WTC11 (cell line): ENCODE measurements around the gene ABHD16A. TPM values are rescaled to one million over a fixed set of nuclear protein-coding genes. Genes with fewer than 3 reads are reported as not detected.

Experiments
- ATAC-seq: fragments of 200-7000 bp; cut with Tn5 transposase; 2 replicates; pipeline ENCODE4 v1.10.0; 2021; ENCODE audit warnings: mild to moderate bottlenecking, moderate library complexity
- CTCF ChIA-PET: fragments of 300-600 bp; sonication (Branson Sonifier 250); formaldehyde crosslinking; loops from one replicate; lab custom pipeline; 2021; ENCODE audit warnings: antibody characterized with exemption; lab: Charles Lee
- POLR2A ChIA-PET: fragments of 350-600 bp; sonication (Branson Sonifier 250); formaldehyde crosslinking; loops from one replicate; lab custom pipeline; 2021; ENCODE audit warnings: antibody characterized with exemption; lab: Charles Lee
- DNase-seq: peaks from one replicate; pipeline ENCODE4 v3.0.0; 2021; ENCODE audit warnings: low spot score
- H3K27ac Mint-ChIP-seq: 2 replicates; pipeline ENCODE4 v1.8.0; 2021; ENCODE audit warnings: mixed read lengths
- H3K27me3 Mint-ChIP-seq: 2 replicates; pipeline ENCODE4 v1.8.0; 2021; ENCODE audit warnings: low read depth, mild to moderate bottlenecking, moderate library complexity, mixed read lengths
- H3K36me3 Mint-ChIP-seq: 2 replicates; pipeline ENCODE4 v1.8.0; 2021; ENCODE audit warnings: mixed read lengths
- H3K4me1 Mint-ChIP-seq: 2 replicates; pipeline ENCODE4 v1.8.0; 2022; ENCODE audit warnings: mixed read lengths
- H3K4me3 Mint-ChIP-seq: 2 replicates; pipeline ENCODE4 v1.8.0; 2021; ENCODE audit warnings: mild to moderate bottlenecking, moderate library complexity, mixed read lengths
- H3K9me3 Mint-ChIP-seq: 2 replicates; pipeline ENCODE4 v1.8.0; 2021; ENCODE audit warnings: mixed read lengths
- ETV6 ChIP-seq: sonication (generic); formaldehyde crosslinking; IDR thresholded peaks from 2 replicates; pipeline ENCODE4 v1.8.1; 2022; ENCODE audit warnings: mild to moderate bottlenecking, missing genetic modification reagents
- GABPB1 ChIP-seq: sonication (generic); formaldehyde crosslinking; IDR thresholded peaks from 2 replicates; pipeline ENCODE4 v1.8.1; 2023; ENCODE audit warnings: mild to moderate bottlenecking, missing genetic modification reagents
- IRF2 ChIP-seq: sonication (generic); formaldehyde crosslinking; IDR thresholded peaks from 2 replicates; pipeline ENCODE4 v1.8.0; 2022; ENCODE audit warnings: low read depth, missing genetic modification reagents, borderline replicate concordance
- MLX ChIP-seq: sonication (generic); formaldehyde crosslinking; IDR thresholded peaks from 2 replicates; pipeline ENCODE4 v1.8.1; 2023; ENCODE audit warnings: mild to moderate bottlenecking, missing genetic modification reagents, moderate library complexity
- MYBL2 ChIP-seq: sonication (generic); formaldehyde crosslinking; IDR thresholded peaks from 2 replicates; pipeline ENCODE4 v1.8.1; 2023; ENCODE audit warnings: mild to moderate bottlenecking, moderate library complexity, missing genetic modification reagents
- NFE2L1 ChIP-seq: sonication (generic); formaldehyde crosslinking; IDR thresholded peaks from 2 replicates; pipeline ENCODE4 v1.8.1; 2023; ENCODE audit warnings: missing genetic modification reagents
- NFYB ChIP-seq: sonication (generic); formaldehyde crosslinking; conservative IDR thresholded peaks from 2 replicates; pipeline ENCODE4 v1.8.0; 2022; ENCODE audit warnings: low read depth, missing genetic modification reagents
- SP1 ChIP-seq: sonication (generic); formaldehyde crosslinking; conservative IDR thresholded peaks from 2 replicates; pipeline ENCODE4 v1.8.1; 2022; ENCODE audit warnings: missing genetic modification reagents
- TEAD4 ChIP-seq: sonication (generic); formaldehyde crosslinking; IDR thresholded peaks from 2 replicates; pipeline ENCODE4 v1.8.0; 2022; ENCODE audit warnings: mild to moderate bottlenecking, missing genetic modification reagents
- ZMAT4 ChIP-seq: fragments of 250-450 bp; sonication (Bioruptor Pico); IDR thresholded peaks from 2 replicates; pipeline ENCODE4 v1.9.0; 2021; ENCODE audit warnings: mild to moderate bottlenecking
- ZNF121 ChIP-seq: sonication (generic); formaldehyde crosslinking; IDR thresholded peaks from 2 replicates; pipeline ENCODE4 v1.8.0; 2023; ENCODE audit warnings: missing genetic modification reagents
- ZSCAN18 ChIP-seq: fragments of 250-450 bp; sonication (Bioruptor Pico); IDR thresholded peaks from 2 replicates; pipeline ENCODE4 v2.1.2; 2022; ENCODE audit warnings: mild to moderate bottlenecking, moderate library complexity
- total RNA-seq: library from RNA; stranded (reverse); gene quantifications from 3 replicates; pipeline ENCODE4 v1.2.3, GENCODE V29; 2021
- TF ChIP-seq, protein P1 (sequence below): sonication (generic); formaldehyde crosslinking; IDR thresholded peaks from 2 replicates; pipeline ENCODE4 v1.8.1; 2023; ENCODE audit warnings: mild to moderate bottlenecking, moderate library complexity, missing genetic modification reagents
- TF ChIP-seq, protein P2 (sequence below): fragments of 250-450 bp; sonication (Bioruptor Pico); IDR thresholded peaks from 2 replicates; pipeline ENCODE4 v1.9.0; 2021; ENCODE audit warnings: moderate library complexity, mild to moderate bottlenecking, inconsistent platforms, borderline replicate concordance
- TF ChIP-seq, protein P3 (sequence below): sonication (generic); formaldehyde crosslinking; IDR thresholded peaks from 2 replicates; pipeline ENCODE4 v1.8.1; 2023; ENCODE audit warnings: mild to moderate bottlenecking, missing genetic modification reagents
- TF ChIP-seq, protein P4 (sequence below): sonication (generic); formaldehyde crosslinking; IDR thresholded peaks from 2 replicates; pipeline ENCODE4 v1.8.0; 2023; ENCODE audit warnings: mild to moderate bottlenecking, missing genetic modification reagents

The ABHD16A gene
- total RNA-seq, 1 experiment from 2014 or later = 28.6 TPM

DNA sequence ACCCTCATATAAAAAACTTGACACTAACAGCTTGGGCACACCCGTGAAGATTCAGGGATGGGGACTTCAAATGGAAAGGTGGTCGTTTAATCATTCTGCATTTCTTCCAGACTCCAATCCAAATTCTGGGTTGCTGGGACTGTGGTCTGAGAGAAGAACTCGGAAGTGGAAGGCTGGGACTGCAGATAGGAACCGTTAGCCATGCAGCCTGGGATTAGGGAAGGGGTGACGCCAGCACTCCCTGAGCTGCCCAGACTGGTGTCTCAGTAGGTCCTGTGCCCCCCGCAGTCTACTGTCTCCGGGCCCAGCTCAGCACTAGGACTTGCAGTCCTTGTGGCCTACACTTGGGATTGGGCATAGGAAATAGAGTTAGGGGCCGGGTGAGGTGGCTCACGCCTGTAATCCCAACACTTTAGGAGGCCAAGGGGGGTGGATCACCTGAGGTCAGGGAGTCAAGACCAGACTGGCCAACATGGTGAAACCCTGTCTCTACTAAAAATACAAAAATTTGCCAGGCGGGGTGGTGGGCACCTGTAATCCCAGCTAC is 33.7 kb upstream of the ABHD16A start (continued):
- TF ChIP-seq ZSCAN18 (CRISPR knock-in tag) = no peak
- TF ChIP-seq TEAD4 (CRISPR knock-in tag) = no peak
- TF ChIP-seq IRF2 = no peak
- TF ChIP-seq, protein P1, sequence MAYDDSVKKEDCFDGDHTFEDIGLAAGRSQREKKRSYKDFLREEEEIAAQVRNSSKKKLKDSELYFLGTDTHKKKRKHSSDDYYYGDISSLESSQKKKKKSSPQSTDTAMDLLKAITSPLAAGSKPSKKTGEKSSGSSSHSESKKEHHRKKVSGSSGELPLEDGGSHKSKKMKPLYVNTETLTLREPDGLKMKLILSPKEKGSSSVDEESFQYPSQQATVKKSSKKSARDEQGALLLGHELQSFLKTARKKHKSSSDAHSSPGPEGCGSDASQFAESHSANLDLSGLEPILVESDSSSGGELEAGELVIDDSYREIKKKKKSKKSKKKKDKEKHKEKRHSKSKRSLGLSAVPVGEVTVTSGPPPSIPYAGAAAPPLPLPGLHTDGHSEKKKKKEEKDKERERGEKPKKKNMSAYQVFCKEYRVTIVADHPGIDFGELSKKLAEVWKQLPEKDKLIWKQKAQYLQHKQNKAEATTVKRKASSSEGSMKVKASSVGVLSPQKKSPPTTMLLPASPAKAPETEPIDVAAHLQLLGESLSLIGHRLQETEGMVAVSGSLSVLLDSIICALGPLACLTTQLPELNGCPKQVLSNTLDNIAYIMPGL (CRISPR knock-in tag) = no peak
- TF ChIP-seq, protein P2, sequence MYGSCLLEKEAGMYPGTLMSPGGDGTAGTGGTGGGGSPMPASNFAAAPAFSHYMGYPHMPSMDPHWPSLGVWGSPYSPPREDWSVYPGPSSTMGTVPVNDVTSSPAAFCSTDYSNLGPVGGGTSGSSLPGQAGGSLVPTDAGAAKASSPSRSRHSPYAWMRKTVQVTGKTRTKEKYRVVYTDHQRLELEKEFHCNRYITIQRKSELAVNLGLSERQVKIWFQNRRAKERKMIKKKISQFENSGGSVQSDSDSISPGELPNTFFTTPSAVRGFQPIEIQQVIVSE (CRISPR knock-in tag) = no peak
- no peak for TF ChIP-seq MLX (CRISPR knock-in tag)
- no peak for TF ChIP-seq GABPB1 (CRISPR knock-in tag)

GRCh38 chr6:31736021-31736767 is 33.1 kb upstream of the ABHD16A start, which contains the start of gene CLIC1:
Gene CLIC1, minus strand, starts transcription at chr6:31736530. Its CDS starts 230 bp downstream, at chr6:31736300.
- no peaks in the 10 kb centered on the region for H3K9me3 Mint-ChIP-seq
- ChIA-PET POLR2A (interaction anchor here (1.0 to 2.5 kb wide), 5 partner anchors 17 to 91 kb away, joined by 3 to 7 read pairs (median 4); partner anchors contain the start of genes BAG6 and HSPA1B), CTCF (interaction anchor here (0.6 to 7.1 kb wide), 13 partner anchors 12 to 216 kb away, joined by 3 to 62 read pairs (median 4); partner anchors contain the start of genes C6orf47, LSM2 and LY6G5C)
- H3K27ac Mint-ChIP-seq = peak within 1 kb of the TSS; percentile 90
- H3K4me1 Mint-ChIP-seq = peaks cover 41% of the 10 kb centered on the region
- H3K36me3 Mint-ChIP-seq = peaks cover 25% of the 10 kb centered on the region
- TF ChIP-seq SP1 (peak; percentile 69), MYBL2 (CRISPR knock-in tag) (0 out of 2 replicates have a peak, but pooled peaks have one; percentile 33), GABPB1 (CRISPR knock-in tag) (peak; percentile 71), NFE2L1 (CRISPR knock-in tag) (peak; percentile 94), ETV6 (CRISPR knock-in tag) (0 out of 2 replicates have a peak, but pooled peaks have one; percentile 1)
- TF ChIP-seq, protein P3, sequence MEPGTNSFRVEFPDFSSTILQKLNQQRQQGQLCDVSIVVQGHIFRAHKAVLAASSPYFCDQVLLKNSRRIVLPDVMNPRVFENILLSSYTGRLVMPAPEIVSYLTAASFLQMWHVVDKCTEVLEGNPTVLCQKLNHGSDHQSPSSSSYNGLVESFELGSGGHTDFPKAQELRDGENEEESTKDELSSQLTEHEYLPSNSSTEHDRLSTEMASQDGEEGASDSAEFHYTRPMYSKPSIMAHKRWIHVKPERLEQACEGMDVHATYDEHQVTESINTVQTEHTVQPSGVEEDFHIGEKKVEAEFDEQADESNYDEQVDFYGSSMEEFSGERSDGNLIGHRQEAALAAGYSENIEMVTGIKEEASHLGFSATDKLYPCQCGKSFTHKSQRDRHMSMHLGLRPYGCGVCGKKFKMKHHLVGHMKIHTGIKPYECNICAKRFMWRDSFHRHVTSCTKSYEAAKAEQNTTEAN (CRISPR knock-in tag) = no peak
- DNase-seq (peak; percentile 81), ATAC-seq (peak; percentile 26)
- peak within 1 kb of the TSS; percentile 93 for H3K4me3 Mint-ChIP-seq
- H3K27me3 Mint-ChIP-seq = no peaks in the 10 kb centered on the region; the same call in 1 of the 2 replicates

DNA sequence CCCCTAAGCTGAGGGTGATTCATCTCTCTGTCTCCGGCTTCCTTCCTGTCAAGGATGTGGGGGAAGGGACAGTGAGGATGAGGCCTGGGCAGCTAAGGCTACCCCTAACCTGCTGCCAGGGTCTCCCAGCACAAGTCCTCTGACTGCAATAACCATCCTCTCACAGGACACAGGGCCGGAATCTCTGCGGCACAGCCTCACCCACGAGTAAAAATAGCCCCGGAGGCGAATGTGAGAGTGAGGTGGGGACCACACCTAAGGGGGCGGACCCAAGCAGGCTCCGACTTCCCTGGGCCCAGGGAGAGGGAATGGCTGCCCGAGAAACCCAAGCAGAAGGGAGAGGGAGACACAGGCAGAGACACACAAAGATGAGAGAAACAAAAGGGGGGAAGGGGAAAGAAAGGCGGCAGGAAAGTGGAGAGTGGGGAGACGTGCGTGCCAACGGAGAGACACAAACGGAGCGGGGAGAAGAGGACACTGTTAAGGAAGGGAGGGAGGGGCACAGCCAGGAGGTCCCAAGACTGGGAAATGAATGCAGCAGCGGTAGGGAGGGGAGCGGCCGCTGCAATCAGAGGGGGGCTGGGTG is 31.8 kb upstream of the ABHD16A start:
- Mint-ChIP-seq H3K9me3 (no peaks in the 10 kb centered on the region), H3K27ac (peak overlapping the region; percentile 32)
- 0 out of 2 replicates have a peak, but pooled peaks have one; percentile 9 for TF ChIP-seq GABPB1 (CRISPR knock-in tag)
- no peak for TF ChIP-seq ZMAT4
- TF ChIP-seq, protein P4, sequence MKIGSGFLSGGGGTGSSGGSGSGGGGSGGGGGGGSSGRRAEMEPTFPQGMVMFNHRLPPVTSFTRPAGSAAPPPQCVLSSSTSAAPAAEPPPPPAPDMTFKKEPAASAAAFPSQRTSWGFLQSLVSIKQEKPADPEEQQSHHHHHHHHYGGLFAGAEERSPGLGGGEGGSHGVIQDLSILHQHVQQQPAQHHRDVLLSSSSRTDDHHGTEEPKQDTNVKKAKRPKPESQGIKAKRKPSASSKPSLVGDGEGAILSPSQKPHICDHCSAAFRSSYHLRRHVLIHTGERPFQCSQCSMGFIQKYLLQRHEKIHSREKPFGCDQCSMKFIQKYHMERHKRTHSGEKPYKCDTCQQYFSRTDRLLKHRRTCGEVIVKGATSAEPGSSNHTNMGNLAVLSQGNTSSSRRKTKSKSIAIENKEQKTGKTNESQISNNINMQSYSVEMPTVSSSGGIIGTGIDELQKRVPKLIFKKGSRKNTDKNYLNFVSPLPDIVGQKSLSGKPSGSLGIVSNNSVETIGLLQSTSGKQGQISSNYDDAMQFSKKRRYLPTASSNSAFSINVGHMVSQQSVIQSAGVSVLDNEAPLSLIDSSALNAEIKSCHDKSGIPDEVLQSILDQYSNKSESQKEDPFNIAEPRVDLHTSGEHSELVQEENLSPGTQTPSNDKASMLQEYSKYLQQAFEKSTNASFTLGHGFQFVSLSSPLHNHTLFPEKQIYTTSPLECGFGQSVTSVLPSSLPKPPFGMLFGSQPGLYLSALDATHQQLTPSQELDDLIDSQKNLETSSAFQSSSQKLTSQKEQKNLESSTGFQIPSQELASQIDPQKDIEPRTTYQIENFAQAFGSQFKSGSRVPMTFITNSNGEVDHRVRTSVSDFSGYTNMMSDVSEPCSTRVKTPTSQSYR (CRISPR knock-in tag) = peak; percentile 94; the same call in 1 of the 2 replicates
- 0 out of 2 replicates have a peak, but pooled peaks have one; percentile 5 for TF ChIP-seq ZNF121 (CRISPR knock-in tag)
- no peak for TF ChIP-seq NFYB (CRISPR knock-in tag)

More for the DNA sequence above, 31.8 kb upstream of the ABHD16A start:
- Mint-ChIP-seq H3K4me1 (peaks cover 43% of the 10 kb centered on the region), H3K27me3 (no peaks in the 10 kb centered on the region; the same call in 1 of the 2 replicates), H3K4me3 (peak overlapping the region; percentile 93), H3K36me3 (peaks cover 27% of the 10 kb centered on the region)
- DNase-seq (no peak), ATAC-seq (peak; percentile 31)
- ChIA-PET CTCF (interaction anchor here (0.6 to 7.1 kb wide), 11 partner anchors 32 to 1315 kb away, joined by 3 to 62 read pairs (median 4); partner anchors contain the start of genes ABHD16A, LSM2 and LY6G5C), POLR2A (interaction anchor here (0.6 to 2.5 kb wide), 5 partner anchors 21 to 158 kb away, joined by 3 to 7 read pairs (median 3); partner anchors contain the start of genes BAG6 and HSPA1B)
